ENCODE results near the gene ERF.
A peak's percentile ranks its signal among the peaks of the same experiment; 100 is the strongest.

DNA sequence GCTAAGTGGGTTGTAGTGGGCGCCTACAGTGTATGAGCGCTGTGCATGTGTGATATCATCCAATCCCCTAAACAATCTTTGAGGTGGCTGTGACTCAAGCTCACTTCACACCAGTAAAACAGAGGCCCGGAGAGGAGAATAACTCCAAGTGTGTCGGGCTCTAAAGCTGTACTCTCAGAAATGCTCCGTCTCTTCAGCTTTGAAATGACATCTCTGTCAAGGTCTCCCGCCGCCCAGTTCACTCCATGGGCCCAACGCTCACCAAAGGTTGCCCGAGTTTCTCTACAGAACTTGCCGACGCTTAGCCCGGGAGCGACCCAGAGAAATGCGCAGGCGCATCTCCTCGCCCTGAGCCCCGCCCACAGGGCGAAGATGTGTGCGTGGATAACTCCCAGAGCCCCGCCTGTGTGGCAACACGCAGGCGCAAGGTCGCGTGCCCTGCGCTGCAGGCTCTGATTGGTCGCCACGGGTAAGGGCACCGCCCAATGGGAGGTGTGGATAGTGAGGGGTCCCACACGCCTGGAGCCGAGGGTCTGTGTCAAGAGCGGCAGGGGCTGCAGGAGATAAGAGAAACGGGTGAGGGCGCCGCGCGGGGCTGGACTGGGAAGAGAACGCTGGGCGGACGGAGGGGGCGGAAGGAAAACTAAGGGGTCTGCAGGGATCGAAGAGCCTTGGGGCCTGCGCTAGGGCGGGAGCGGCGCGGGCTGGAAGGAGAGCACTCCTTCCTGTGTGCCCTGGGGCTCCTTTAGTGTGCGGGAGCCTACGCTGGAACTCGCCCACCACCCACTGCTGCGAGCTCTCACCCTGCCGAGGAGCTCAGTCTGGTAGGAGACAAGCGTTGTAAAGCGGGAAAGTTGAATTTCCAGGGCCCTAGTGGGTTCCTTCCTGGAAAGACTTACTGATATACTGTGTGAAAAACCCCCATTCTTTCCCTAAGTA, 34.8 kb downstream of the ERF start, which contains the start of gene ZNF526:
- TF ChIP-seq POLR2A (IDR thresholded peaks at IDR 0.05; ENCODE audit: low read length) = peak; percentile 86
- TF ChIP-seq GATA1 (IDR thresholded peaks at IDR 0.05; ENCODE audit: low read depth, low read length) = peak; percentile 84

All from erythroblast (primary cell).